KG1 (cell line): ENCODE measurements around the gene C6orf52.
"Not testable (repeated sequence)": the region's sequence is repeated elsewhere in the genome, so short reads cannot be mapped to it uniquely, and the experiment has no call there.

Experiments
- DNase-seq: peaks from one replicate; lab custom pipeline; 2025; lab: John Stamatoyannopoulos, UW

Gene C6orf52

GRCh38 chr6:10696655-10697054 lies 2.2 kb upstream of the C6orf52 start:
- DNase-seq = no peak

- DNase-seq = no peak
These were observed 756 bp upstream of the C6orf52 start for GRCh38 chr6:10695086-10695657.

- no peak for DNase-seq
These were observed 1.4 kb downstream of the C6orf52 start for GRCh38 chr6:10692965-10693538.

GRCh38 chr6:10690651-10691445 lies 3.6 kb downstream of the C6orf52 start:
- DNase-seq = no peak

GRCh38 chr6:10687582-10687981 lies 6.8 kb downstream of the C6orf52 start:
- DNase-seq = no peak

- DNase-seq = no peak
These were observed 7.5 kb downstream of the C6orf52 start for GRCh38 chr6:10686901-10687300.

- DNase-seq = no peak
These were observed 9.1 kb downstream of the C6orf52 start for GRCh38 chr6:10685092-10685915.

GRCh38 chr6:10684618-10685017 lies 9.8 kb downstream of the C6orf52 start:
- DNase-seq = no peak

- DNase-seq = no peak
These were observed 11.9 kb downstream of the C6orf52 start for GRCh38 chr6:10682355-10682988.

GRCh38 chr6:10681795-10682194 lies 12.6 kb downstream of the C6orf52 start:
- no peak for DNase-seq

- DNase-seq = no peak
These were observed 16.0 kb downstream of the C6orf52 start for GRCh38 chr6:10678456-10678855.

- DNase-seq = no peak
These were observed 18.0 kb downstream of the C6orf52 start for GRCh38 chr6:10676403-10676802.

- no peak for DNase-seq
These were observed 26.1 kb downstream of the C6orf52 start for GRCh38 chr6:10668126-10668917.

GRCh38 chr6:10665595-10665994 lies 28.8 kb downstream of the C6orf52 start:
- DNase-seq = not testable (repeated sequence)

GRCh38 chr6:10662742-10663141 lies 31.7 kb downstream of the C6orf52 start:
- no peak for DNase-seq

GRCh38 chr6:10662207-10662606 lies 32.2 kb downstream of the C6orf52 start:
- no peak for DNase-seq

GRCh38 chr6:10660431-10661191 lies 33.8 kb downstream of the C6orf52 start:
- not testable (repeated sequence) for DNase-seq

GRCh38 chr6:10659699-10660348 lies 34.6 kb downstream of the C6orf52 start:
- DNase-seq = no peak

- no peak for DNase-seq
These were observed 35.3 kb downstream of the C6orf52 start for GRCh38 chr6:10658910-10659698.
